A549 (cell line): ENCODE measurements around the gene CCNL1. TPM values are rescaled to one million over a fixed set of nuclear protein-coding genes. Genes with fewer than 3 reads are reported as not detected.
A peak's percentile ranks its signal among the peaks of the same experiment; 100 is the strongest.

Experiments
- BCL3 ChIP-seq: fragments of >200 bp; sonication (Bioruptor Twin); formaldehyde crosslinking; IDR thresholded peaks from 3 replicates; pipeline ENCODE4 v1.6.1; 2016
- CBX8 ChIP-seq: fragments of 200-600 bp; sonication (generic); IDR thresholded peaks from 2 replicates; pipeline ENCODE4 v1.6.1; 2016
- CHD2 ChIP-seq: fragments of 150-350 bp; IDR thresholded peaks from 2 replicates; pipeline ENCODE4 v1.6.1; 2014; ENCODE audit warnings: low read length; ENCODE audit not compliant: partially characterized antibody
- CHD4 ChIP-seq: fragments of 200-600 bp; sonication (generic); IDR thresholded peaks from 2 replicates; pipeline ENCODE4 v1.6.1; 2016; ENCODE audit warnings: antibody characterized with exemption, mild to moderate bottlenecking, borderline replicate concordance
- EHMT2 ChIP-seq: fragments of 200-600 bp; sonication (generic); IDR thresholded peaks from 2 replicates; pipeline ENCODE4 v1.6.1; 2016; ENCODE audit warnings: antibody characterized with exemption, low read depth, mild to moderate bottlenecking, moderate library complexity
- ELK1 ChIP-seq: fragments of 150-350 bp; IDR thresholded peaks from 2 replicates; pipeline ENCODE4 v1.6.1; 2014; ENCODE audit warnings: low read depth, mild to moderate bottlenecking, low read length
- FOSB ChIP-seq: fragments of 250-450 bp; sonication (Bioruptor Pico); IDR thresholded peaks from 2 replicates; pipeline ENCODE4 v1.5.0; 2020; ENCODE audit warnings: mild to moderate bottlenecking, moderate library complexity
- FOXS1 ChIP-seq: fragments of 250-450 bp; sonication (Bioruptor Pico); IDR thresholded peaks from 2 replicates; pipeline ENCODE4 v1.5.0; 2020; ENCODE audit warnings: mild to moderate bottlenecking, moderate library complexity
- GATA3 ChIP-seq: IDR thresholded peaks from 2 replicates; pipeline ENCODE4 v1.6.1; 2012; ENCODE audit warnings: borderline replicate concordance
- HDAC2 ChIP-seq: fragments of 200-600 bp; sonication (generic); IDR thresholded peaks from 2 replicates; pipeline ENCODE4 v1.6.1; 2016
- JUN ChIP-seq, 2 experiments: fragments of >200 bp; sonication (Bioruptor Twin); formaldehyde crosslinking; IDR thresholded peaks; 2 replicates in 1 of 2; 3 replicates in 1 of 2; pipeline ENCODE4 v1.6.1; 2016 to 2017
- JUNB ChIP-seq: fragments of >200 bp; sonication (Bioruptor Twin); formaldehyde crosslinking; IDR thresholded peaks from 2 replicates; pipeline ENCODE4 v1.6.1; 2016
- KDM5A ChIP-seq: fragments of 200-600 bp; sonication (generic); IDR thresholded peaks from 2 replicates; pipeline ENCODE4 v1.6.1; 2016; ENCODE audit warnings: antibody characterized with exemption, mild to moderate bottlenecking
- NR3C1 ChIP-seq: fragments of >200 bp; sonication (Bioruptor Twin); formaldehyde crosslinking; IDR thresholded peaks from 3 replicates; pipeline ENCODE4 v1.6.1; 2017
- PBX3 ChIP-seq: IDR thresholded peaks from 2 replicates; pipeline ENCODE4 v1.6.1; 2012
- PHF8 ChIP-seq: fragments of 200-600 bp; sonication (generic); IDR thresholded peaks from 2 replicates; pipeline ENCODE4 v1.6.1; 2016; ENCODE audit warnings: low read depth, mild to moderate bottlenecking, antibody characterized with exemption, moderate library complexity, borderline replicate concordance
- RARB ChIP-seq: fragments of 250-450 bp; sonication (Bioruptor Pico); IDR thresholded peaks from 2 replicates; pipeline ENCODE4 v1.8.0; 2021; ENCODE audit warnings: mild to moderate bottlenecking, moderate library complexity
- RCOR1 ChIP-seq: fragments of 150-350 bp; IDR thresholded peaks from 2 replicates; pipeline ENCODE4 v1.6.1; 2014; ENCODE audit warnings: antibody characterized with exemption, low read length, low read depth
- RFX5 ChIP-seq: fragments of 450-650 bp; IDR thresholded peaks from 2 replicates; pipeline ENCODE4 v1.7.1; 2014; ENCODE audit warnings: antibody characterized with exemption, mild to moderate bottlenecking, moderate library complexity
- SREBF2 ChIP-seq: fragments of 450-650 bp; IDR thresholded peaks from 2 replicates; pipeline ENCODE4 v1.6.1; 2014; ENCODE audit warnings: mild to moderate bottlenecking, moderate library complexity
- TP53 ChIP-seq: fragments of 250-450 bp; sonication (Bioruptor Pico); IDR thresholded peaks from 2 replicates; pipeline ENCODE4 v1.5.0; 2021; ENCODE audit warnings: mild to moderate bottlenecking, moderate library complexity
- ZC3H11A ChIP-seq: fragments of 450-650 bp; IDR thresholded peaks from 2 replicates; pipeline ENCODE4 v1.6.1; 2014; ENCODE audit warnings: antibody characterized with exemption, mild to moderate bottlenecking
- ZNF302 ChIP-seq: fragments of 250-450 bp; sonication (Bioruptor Pico); IDR thresholded peaks from 2 replicates; pipeline ENCODE4 v1.9.0; 2021; ENCODE audit warnings: inconsistent platforms, mild to moderate bottlenecking, moderate library complexity
- polyA plus RNA-seq, 4 experiments: library from polyadenylated mRNA; depleted of rRNA in 3 of 4; stranded (reverse); fragments of >200 nt; fragmentation: RNase III in 1 of 4; extraction: RNeasy Plus Mini Kit Qiagen cat#74134 plus additional on column Dnase treatment in 1 of 4; gene quantifications; 2 replicates in 3 of 4; 3 replicates in 1 of 4; pipeline ENCODE4 v1.2.3, GENCODE V29; 2011 to 2017
- TF ChIP-seq, protein P1 (sequence below): IDR thresholded peaks from 2 replicates; pipeline ENCODE4 v1.6.1; 2012
- TF ChIP-seq, protein P2 (sequence below): fragments of >200 bp; sonication (Bioruptor Twin); formaldehyde crosslinking; IDR thresholded peaks from 3 replicates; pipeline ENCODE4 v1.5.1; 2016

The CCNL1 gene
- polyA plus RNA-seq, 2 of the 4 experiments (the other 2 are of a cell fraction): 45.1 to 170 TPM

DNA sequence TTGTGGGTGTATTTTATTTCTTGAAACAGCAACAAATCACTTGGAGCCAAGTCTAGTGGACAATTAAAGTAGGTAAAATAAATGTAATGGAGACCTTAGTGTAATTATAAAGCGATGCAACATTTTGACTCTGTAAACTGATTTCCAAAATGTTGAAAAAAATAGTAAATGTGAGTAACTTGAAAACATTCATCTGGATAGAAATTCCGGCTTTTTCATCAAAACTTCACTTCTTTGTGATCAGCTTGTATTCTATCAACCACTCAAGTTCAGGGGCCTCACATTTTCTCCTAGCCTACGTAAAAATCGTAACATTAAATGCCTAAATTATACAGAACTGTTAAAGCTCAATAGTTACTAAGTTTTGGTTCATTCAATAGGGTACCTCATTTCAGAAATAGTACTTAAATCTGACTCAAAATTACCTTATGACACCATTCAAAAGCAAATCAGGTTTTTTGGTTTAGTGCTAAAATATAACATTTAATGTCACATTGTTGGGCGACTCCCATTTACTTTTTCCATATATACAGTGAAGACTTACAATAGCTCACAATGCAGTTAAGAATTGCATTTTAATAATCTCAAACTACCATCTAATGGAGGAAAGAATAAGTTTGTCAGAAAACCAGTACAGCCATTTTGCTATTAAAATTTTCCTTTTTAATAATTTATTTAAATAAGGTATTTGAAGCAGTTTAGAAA is 12.7 kb downstream of the CCNL1 start (continued):
- TF ChIP-seq, protein P1, sequence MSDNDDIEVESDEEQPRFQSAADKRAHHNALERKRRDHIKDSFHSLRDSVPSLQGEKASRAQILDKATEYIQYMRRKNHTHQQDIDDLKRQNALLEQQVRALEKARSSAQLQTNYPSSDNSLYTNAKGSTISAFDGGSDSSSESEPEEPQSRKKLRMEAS: no peak
- no peak for TF ChIP-seq PBX3
- no peak for TF ChIP-seq JUN (IDR thresholded peaks at IDR 0.05)
- no peak for TF ChIP-seq PHF8
- no peak for TF ChIP-seq NR3C1
- TF ChIP-seq, protein P2, sequence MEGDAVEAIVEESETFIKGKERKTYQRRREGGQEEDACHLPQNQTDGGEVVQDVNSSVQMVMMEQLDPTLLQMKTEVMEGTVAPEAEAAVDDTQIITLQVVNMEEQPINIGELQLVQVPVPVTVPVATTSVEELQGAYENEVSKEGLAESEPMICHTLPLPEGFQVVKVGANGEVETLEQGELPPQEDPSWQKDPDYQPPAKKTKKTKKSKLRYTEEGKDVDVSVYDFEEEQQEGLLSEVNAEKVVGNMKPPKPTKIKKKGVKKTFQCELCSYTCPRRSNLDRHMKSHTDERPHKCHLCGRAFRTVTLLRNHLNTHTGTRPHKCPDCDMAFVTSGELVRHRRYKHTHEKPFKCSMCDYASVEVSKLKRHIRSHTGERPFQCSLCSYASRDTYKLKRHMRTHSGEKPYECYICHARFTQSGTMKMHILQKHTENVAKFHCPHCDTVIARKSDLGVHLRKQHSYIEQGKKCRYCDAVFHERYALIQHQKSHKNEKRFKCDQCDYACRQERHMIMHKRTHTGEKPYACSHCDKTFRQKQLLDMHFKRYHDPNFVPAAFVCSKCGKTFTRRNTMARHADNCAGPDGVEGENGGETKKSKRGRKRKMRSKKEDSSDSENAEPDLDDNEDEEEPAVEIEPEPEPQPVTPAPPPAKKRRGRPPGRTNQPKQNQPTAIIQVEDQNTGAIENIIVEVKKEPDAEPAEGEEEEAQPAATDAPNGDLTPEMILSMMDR: no peak
- no peak for TF ChIP-seq HDAC2
- no peak for TF ChIP-seq ZNF302 (CRISPR knock-in tag)
- TF ChIP-seq EHMT2: no peak
- no peak for TF ChIP-seq FOXS1
- no peak for TF ChIP-seq RCOR1
- peak; percentile 50 for TF ChIP-seq RARB
- no peak for TF ChIP-seq ZC3H11A
- TF ChIP-seq BCL3: no peak
- TF ChIP-seq JUNB: no peak
- no peak for TF ChIP-seq KDM5A
- TF ChIP-seq CBX8: no peak
- no peak for TF ChIP-seq GATA3
- TF ChIP-seq TP53 (CRISPR knock-in tag): 0 out of 2 replicates have a peak, but pooled peaks have one; percentile 71
- no peak for TF ChIP-seq SREBF2
- no peak for TF ChIP-seq ELK1
- TF ChIP-seq FOSB (CRISPR knock-in tag): peak; percentile 95
- TF ChIP-seq CHD2: no peak
- TF ChIP-seq RFX5: no peak
- no peak for TF ChIP-seq CHD4
